ENCODE data around the gene KCNT1.

KCNT1 gene

DNA sequence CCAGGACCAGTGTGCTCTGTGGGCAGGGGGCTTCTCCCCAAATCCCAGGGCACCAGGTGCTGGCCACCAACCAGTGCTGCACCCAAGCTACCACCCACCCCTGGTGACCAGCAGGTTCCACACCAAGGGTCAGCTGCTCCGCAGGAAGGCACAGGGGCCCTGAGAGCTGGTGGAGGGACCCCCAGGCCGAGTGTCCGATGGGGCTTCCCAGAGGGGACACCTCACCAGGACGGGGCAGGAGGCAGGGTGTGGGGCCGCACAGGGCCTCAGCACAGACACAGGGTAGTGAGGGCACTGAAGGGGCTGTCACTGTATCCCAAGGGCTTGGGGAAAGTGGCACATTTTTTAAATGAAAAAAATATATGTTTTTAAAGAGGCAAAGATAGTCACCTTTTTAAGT, 20.8 kb upstream of the KCNT1 start:
- CTCF ChIA-PET, result no interaction called here
- TF ChIP-seq, protein P1, sequence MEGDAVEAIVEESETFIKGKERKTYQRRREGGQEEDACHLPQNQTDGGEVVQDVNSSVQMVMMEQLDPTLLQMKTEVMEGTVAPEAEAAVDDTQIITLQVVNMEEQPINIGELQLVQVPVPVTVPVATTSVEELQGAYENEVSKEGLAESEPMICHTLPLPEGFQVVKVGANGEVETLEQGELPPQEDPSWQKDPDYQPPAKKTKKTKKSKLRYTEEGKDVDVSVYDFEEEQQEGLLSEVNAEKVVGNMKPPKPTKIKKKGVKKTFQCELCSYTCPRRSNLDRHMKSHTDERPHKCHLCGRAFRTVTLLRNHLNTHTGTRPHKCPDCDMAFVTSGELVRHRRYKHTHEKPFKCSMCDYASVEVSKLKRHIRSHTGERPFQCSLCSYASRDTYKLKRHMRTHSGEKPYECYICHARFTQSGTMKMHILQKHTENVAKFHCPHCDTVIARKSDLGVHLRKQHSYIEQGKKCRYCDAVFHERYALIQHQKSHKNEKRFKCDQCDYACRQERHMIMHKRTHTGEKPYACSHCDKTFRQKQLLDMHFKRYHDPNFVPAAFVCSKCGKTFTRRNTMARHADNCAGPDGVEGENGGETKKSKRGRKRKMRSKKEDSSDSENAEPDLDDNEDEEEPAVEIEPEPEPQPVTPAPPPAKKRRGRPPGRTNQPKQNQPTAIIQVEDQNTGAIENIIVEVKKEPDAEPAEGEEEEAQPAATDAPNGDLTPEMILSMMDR (IDR thresholded peaks at IDR 0.05; ENCODE audit: insufficient read depth, low read length, missing control alignments), result no peak
- DNase-seq (ENCODE audit: low read depth, low spot score), result no peak
- POLR2A ChIA-PET, result no interaction called here
- H3K4me3 ChIP-seq (ENCODE audit: low read depth, low read length), result no peak overlapping the region

DNA sequence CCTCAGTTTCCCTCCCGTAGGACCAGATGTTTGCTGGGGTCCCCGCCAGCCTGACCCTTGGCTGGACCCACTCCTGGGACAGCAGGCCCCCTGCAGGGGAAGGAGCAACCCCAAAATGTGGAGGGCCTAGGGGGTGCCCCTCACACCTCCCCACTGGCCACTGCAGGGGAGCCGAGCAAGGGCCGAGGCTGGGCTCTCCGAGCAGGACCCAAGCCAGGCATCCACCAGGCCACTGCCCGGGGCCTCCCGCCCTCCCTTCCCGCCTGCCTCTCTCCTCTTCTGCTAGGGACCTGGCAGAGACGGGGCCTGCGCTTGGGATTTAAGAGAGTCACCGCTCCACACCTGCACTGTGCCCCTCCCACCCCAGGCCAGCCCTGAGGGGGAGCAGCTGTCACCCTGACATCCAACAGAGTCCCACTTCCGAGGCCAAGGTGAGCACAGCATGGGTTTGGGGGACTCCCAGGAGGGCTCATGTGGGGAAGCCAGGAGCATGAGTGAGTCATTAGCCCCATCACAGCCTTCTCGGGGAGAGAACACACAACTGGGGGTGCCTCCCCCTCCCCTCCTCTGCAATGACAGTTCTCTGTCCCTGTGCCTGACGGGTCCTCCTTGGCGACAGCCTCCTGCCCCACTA, 18.5 kb upstream of the KCNT1 start:
- ChIA-PET POLR2A (no interaction called here), CTCF (no interaction called here)
- no peak overlapping the region for H3K4me3 ChIP-seq (ENCODE audit: low read depth, low read length)
- DNase-seq (ENCODE audit: low read depth, low spot score), result no peak
- TF ChIP-seq, protein P1 (IDR thresholded peaks at IDR 0.05; ENCODE audit: insufficient read depth, low read length, missing control alignments), result no peak

DNA sequence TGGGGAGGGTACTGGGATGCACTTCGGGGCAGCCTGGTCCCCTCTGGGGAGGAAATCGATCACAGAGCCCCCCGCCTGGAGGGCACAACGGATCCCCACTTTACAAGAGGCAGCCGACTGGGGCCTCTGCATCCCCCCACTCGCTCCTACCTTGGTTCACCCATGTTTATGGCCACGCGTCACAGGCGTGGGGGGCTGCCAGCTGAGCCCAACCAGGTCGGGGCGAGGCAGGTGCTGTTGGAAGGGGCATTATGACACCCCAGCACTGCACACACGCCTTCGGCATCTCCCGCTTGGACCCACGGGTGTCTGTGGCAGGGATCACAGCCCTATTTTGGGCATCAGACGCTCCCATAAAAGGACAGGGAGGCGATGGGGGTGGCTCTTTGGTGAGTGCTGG, 17.3 kb upstream of the KCNT1 start:
- DNase-seq (ENCODE audit: low read depth, low spot score), result no peak
- ChIA-PET CTCF (no interaction called here), POLR2A (no interaction called here)
- TF ChIP-seq, protein P1 (IDR thresholded peaks at IDR 0.05; ENCODE audit: insufficient read depth, low read length, missing control alignments), result no peak
- H3K4me3 ChIP-seq (ENCODE audit: low read depth, low read length), result no peak overlapping the region

DNA sequence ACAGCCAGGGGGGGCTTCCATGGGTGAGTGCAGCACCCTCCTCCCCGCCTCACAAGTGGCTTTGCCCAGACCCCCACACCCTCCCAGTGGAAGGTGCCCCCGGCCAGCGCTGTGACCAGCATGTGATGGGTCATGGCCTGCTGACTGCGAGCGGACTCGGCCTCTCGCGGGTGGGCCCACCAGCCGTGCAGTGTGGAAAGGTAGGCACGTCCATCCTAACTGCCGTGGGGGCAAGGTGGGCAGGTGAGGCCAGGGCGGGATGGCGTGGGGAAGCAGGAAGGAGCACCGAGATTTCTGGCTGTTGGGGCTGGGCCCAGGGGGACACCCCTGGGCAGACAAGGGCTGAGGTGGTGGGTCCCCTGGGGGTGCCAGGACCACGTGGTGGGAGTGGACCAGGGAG, 14.8 kb upstream of the KCNT1 start:
- no peak overlapping the region for H3K4me3 ChIP-seq (ENCODE audit: low read depth, low read length)
- DNase-seq (ENCODE audit: low read depth, low spot score), result no peak
- ChIA-PET CTCF (no interaction called here), POLR2A (no interaction called here)
- TF ChIP-seq, protein P1 (IDR thresholded peaks at IDR 0.05; ENCODE audit: insufficient read depth, low read length, missing control alignments), result no peak

DNA sequence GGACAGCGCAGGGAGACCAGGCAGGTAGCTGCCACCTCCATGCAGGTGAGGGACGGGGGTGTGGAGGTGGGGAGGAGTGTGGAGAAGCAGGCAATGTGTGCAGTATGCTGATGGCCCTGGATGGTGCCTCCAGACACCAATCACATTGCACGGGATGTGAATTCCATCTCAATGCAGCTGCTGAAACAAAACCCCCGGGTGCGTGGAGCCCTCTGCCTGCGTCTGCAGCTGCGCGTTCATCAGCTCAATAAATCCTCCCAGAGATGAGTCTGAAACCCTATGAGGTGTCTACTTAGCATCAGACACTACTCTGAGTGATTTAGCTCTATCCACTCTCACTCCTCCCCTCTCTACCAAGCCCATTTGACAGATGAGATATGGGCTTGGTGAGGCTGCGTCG, 13.0 kb upstream of the KCNT1 start:
- ChIA-PET POLR2A (no interaction called here), CTCF (no interaction called here)
- no peak overlapping the region for H3K4me3 ChIP-seq (ENCODE audit: low read depth, low read length)
- no peak for DNase-seq (ENCODE audit: low read depth, low spot score)
- TF ChIP-seq, protein P1 (IDR thresholded peaks at IDR 0.05; ENCODE audit: insufficient read depth, low read length, missing control alignments), result no peak

DNA sequence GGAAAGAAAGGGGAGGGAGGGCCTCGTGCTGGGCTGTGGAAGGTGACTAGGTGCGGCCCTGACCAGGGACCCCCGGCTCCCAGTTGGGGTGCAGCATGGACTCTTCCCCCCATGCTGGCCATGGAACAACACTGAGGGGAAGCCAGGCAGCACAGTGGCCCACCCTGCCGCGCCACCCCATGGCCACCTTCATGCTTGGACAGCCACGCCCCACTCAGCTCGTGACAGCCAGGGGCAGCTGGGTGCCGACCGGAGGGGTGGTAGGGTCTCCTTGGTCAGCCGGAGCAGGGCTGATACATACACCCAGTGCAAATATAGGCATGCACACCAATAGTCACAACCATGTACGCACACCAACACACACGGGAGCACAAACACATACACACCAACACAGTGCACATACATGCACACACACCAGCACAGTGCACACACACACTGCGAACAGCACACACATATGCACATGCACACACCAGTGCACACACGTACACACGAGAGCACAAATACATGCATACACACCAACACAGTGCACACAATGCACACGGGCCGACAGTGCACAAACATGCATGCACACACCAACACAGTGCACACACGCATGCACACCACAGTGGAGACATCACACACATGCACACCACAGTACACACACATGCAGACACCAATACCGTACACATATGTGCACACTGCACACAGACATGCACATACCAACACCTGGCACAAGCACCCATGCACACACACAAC, 11.0 kb upstream of the KCNT1 start:
- POLR2A ChIA-PET, result no interaction called here
- CTCF ChIA-PET, result no interaction called here
- TF ChIP-seq, protein P1 (IDR thresholded peaks at IDR 0.05; ENCODE audit: insufficient read depth, low read length, missing control alignments), result no peak
- H3K4me3 ChIP-seq (ENCODE audit: low read depth, low read length), result no peak overlapping the region
- no peak for DNase-seq (ENCODE audit: low read depth, low spot score)

Data from AG04449 (cell line).